Measurements from ENCODE around the gene KRTAP21-2.
"Not testable (repeated sequence)": the region's sequence is repeated elsewhere in the genome, so short reads cannot be mapped to it uniquely, and the experiment has no call there.

KRTAP21-2 gene

GRCh38 chr21:30747159-30747558 is at the start of gene KRTAP21-2:
Gene KRTAP21-2, minus strand, starts transcription at chr21:30747259. Its CDS starts 57 bp downstream, at chr21:30747202.
- DNase-seq (ENCODE audit: low read depth), result no peak

DNA sequence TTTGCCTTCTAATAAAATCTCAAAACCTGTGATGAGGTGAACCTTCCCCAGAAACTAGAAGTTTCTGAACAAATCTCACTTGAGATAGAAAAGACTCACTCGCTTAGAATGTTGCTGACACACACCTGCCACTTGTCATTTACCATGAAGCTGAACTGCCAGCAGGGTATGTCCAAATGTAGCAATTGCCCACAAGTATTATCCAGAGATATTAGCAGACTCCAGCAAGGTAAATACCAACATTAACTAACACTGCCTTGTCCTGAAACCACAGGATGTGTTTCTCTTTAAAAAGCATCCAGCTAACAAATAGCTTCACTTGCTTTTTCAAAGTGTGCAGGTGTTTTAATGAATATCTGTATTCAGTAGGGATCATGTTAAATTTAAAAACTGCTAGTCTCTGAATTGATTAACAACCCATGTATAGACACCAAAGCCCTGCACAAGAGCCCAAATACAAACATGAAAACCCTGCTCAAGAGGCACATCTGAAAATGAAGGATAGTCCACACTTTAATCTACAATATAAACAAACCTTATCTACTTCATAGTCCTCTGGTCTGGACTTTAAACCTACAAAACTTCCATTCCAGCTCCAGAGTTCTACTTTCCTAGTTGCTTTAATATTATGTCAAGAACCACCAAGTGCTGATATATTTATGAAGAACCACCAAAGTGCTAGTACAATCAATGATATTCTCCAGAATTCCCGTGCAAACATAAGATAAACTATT is 46.7 kb upstream of the KRTAP21-2 start:
- no peak for DNase-seq (ENCODE audit: low read depth)

DNA sequence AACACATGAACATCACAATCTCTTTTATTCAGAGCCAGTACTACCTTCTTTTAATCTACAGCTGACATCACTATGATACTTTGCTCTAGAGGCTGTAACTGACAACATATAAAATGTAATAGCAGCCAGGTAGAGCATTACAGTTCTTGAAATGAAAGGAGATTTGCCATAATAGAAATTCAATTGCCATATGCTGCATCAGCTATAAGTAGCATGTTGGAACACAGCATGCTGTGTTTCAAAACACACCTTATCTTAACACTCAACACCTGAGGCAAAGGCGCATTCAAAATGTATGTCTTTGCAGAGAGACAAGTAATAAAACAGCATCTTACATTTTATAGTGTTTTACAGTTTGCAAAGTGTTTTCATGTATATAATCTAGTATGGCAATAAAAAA is 32.2 kb upstream of the KRTAP21-2 start:
- no peak for DNase-seq (ENCODE audit: low read depth)

GRCh38 chr21:30769724-30770431 is 22.8 kb upstream of the KRTAP21-2 start:
- DNase-seq (ENCODE audit: low read depth), result no peak

- no peak for DNase-seq (ENCODE audit: low read depth)
Observed at GRCh38 chr21:30760776-30761175, 13.7 kb upstream of the KRTAP21-2 start.

- no peak for DNase-seq (ENCODE audit: low read depth)
Observed at GRCh38 chr21:30758306-30758705, 11.2 kb upstream of the KRTAP21-2 start.

GRCh38 chr21:30755328-30755727 is 8.3 kb upstream of the KRTAP21-2 start, which contains the start of gene KRTAP21-1:
Gene KRTAP21-1, minus strand, starts transcription at chr21:30755428. Its CDS starts 50 bp downstream, at chr21:30755378.
- DNase-seq (ENCODE audit: low read depth), result not testable (repeated sequence)

DNA sequence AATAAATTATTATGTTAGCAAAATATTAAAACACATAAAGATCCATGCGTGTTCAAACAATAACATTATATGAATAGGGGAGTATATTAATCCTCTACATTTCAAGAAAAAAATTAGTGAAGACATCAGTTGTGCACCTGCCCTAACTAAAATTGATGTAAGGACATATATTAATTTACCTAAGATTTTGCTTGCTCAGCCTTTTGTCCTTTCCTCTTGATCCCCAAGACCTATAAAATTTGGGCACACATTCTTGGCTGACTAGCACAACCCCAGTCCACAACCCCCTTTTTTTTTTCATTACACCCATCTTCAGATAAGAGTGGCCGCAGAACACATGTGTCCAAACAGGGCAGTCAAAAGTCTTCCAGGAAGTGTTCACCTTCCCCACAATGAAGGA is 6.6 kb downstream of the KRTAP21-2 start:
- DNase-seq (ENCODE audit: low read depth), result no peak

DNA sequence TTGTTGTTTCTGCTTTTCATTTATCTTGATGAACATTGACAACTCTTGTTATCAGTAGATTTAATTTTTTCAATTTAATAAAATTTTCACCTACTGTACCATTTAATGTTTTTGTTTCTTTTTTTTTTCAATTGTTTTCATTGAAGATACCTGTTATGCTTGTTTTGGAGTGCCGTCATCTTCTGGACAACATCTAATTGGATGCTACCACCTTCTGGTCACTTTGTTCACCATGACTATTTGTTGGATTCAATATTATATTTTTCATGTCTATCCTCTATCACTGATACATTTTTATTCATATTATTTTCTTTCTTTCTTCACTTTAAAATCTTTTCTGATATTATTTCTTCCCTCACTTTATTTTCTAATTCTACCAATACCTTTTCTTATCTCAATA is 14.0 kb downstream of the KRTAP21-2 start:
- no peak for DNase-seq (ENCODE audit: low read depth)

DNA sequence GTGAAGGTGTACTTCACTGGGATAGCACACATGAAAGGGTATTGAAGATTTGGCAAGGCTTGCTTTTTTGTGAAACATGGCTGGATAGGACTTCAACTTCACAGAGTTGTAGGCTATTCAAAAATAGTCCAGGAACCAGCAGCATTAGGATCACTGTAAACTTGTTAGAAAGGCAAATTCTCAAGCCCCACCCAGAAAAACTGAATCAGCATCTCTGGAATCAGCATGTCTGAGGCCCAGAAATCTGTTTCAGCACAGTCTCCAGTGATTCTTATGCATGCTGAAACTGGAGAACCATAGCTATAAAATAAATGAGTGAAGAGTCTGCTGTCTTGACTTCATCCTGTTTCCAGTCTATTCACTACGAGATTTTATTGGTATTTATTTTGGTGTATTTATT is 20.3 kb downstream of the KRTAP21-2 start:
- no peak for DNase-seq (ENCODE audit: low read depth)

DNA sequence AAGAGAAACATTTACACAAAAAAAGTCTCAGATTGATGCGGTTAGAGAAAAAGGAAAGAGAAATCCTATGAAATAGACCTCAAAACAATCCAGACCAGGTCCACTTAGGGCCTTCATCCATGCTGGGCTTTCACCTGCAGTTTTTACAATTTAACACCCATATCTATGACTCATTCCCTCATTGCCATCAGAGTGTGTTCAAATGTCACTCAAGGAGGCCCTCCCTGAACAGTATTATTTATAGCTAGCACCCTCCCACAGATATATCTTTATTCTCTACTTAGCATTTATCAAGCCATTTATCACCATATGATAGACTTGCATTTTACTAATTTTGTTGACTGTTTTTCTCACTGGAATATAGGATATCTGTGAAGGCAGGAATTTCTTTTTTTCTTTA is 27.7 kb downstream of the KRTAP21-2 start:
- DNase-seq (ENCODE audit: low read depth), result no peak

DNA sequence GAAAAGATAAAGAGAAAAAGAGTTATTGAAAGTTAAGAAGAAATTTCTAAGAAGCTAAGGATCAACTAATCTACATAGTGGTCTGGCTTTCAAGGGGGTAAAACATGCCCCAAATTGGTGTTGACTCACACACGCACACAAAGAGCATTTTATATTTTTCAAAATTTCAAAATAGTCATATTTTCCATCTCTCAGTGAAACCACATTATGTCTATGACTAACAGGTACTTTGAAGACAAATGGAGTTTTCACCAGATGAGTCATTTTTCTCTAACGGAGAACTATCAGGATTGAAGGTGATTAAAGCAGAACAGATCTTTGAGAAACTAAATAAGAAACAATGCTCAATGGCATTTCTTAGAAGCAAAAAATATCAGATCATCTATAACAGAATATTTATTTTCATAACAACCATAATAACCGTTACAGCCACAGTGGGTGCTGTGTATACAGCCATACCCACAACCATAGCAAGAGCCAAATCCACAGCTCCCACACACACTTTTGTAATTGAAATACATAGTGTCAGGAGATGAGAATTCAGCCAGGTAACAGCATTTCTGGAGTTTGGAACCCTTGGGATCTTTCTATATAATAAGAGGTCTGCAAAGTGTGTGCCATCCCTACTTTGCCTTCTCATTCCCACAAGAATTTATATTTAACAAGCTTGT is 28.7 kb downstream of the KRTAP21-2 start, which contains the start of gene KRTAP21-3:
KRTAP21-3 (minus strand) TSS at position 539 of the 671 bp plus-strand sequence; CDS start at position 521, 18 bp downstream.
- DNase-seq (ENCODE audit: low read depth), result no peak

DNA sequence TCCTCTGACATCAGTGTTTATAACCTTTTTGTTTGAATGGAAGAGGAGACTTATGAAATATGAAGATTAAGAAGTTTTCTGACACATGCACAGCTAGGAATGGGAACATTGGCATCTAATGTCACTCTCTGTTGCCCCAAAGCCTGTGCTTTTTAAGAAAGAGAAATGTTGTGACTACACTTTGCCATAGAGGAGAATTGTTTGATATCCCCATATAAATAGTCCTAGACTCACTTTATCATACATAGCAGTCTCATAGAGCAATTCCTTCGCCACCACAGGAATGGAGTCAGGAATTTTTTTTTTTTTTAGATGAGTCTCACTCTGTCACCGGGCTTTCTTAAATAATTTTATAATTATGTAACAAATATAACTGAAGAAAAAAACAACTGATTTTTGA is 30.0 kb downstream of the KRTAP21-2 start:
- DNase-seq (ENCODE audit: low read depth), result no peak

DNA sequence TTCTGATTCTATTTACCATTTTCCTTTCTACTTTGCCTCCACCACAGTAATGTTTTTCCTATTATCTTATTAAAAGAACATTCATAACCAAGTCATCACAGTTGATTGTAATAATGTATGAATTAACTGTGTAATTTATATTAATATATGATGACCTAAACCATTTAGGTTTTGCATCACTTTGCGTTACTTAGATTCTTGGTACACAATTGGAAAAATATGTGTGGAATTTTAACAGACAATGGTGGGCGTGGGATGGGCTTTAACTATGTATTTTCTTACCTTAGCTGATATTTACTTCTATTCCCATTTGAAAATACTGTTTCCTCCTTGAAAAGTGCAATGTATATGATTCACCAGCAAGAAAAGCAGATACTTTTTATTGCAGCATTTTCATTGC is 32.1 kb downstream of the KRTAP21-2 start:
- no peak for DNase-seq (ENCODE audit: low read depth)

DNA sequence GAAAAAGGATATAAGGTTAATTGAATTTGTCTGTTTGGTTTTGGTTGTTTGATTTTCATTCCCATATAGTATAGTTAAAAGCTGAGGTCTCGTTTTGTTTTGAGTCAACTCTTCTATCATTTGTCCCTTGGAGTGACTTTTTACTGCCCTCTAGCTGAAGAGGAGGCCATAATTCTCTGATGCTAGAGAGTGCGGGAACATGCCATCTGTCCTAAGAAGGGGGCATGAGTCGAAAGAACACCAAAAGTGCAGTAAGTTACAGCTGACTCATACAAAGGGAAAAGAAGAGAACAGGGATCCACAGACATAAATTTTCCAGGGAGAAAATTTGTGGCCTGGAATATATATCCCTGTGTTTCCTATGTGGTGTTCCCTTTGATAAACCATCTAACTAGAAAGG is 32.6 kb downstream of the KRTAP21-2 start:
- no peak for DNase-seq (ENCODE audit: low read depth)

- DNase-seq (ENCODE audit: low read depth), result no peak
Observed at GRCh38 chr21:30713766-30714165, 33.3 kb downstream of the KRTAP21-2 start.

DNA sequence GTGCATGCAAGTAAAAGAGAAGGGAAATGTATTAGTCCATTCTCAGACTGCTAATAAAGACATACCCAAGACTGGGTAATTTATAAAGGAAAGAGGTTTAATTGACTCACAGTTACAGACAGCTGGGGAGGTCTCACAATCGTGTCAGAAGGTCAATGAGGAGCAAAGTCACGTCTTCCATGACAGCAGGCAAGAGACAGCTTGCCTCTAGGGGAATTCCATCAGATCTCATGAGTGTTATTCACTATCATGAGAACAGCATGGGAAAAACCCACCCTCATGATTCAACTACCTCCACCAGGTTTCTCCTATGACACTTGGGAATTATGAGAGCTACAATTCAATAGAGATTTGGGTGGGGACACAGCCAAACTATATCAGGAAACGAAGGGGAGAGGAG is 36.6 kb downstream of the KRTAP21-2 start:
- DNase-seq (ENCODE audit: low read depth), result no peak

DNA sequence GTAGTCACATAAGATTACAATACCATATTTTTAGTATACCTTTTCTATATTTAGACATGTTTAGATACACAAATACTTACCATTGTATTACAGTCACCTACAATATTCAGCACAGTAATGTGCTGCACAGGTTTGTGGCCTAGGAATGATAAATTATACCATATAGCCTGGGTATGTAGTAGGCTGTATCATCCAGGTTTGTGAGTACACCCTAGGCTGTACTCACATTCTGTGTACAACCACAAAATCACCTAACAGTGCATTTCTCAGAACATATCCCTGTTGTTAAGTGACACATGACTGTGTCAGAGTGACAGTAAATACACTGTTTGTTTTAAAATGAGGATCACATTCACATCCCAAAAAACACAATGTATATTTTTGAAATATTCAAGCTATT is 39.6 kb downstream of the KRTAP21-2 start:
- DNase-seq (ENCODE audit: low read depth), result no peak
